ENCODE results near the gene PRDM16. TPM values are rescaled to one million over a fixed set of nuclear protein-coding genes. Genes with fewer than 3 reads are reported as not detected.

Gene PRDM16
- polyA plus RNA-seq, 6 donors from 2014 or later: not detected

DNA sequence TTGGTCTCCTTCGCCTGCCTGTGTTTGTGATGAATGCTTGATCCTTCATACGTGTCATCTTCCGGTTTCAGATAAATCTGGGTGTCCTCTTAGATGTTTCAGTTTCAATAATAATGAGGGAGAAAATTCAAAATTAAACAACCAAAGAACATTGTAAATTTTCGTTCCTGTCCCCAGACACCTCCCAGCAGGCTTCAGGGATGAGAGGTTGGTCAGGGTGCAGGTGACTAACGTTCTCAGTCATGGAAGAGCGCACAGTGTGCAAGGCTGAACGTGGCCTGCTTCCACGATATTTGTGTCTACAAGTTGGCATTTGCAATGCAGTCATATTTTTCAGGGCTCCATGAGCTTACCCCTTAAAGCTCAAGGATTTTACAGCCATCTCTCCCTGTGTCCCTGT, 238.4 kb downstream of the PRDM16 start:
- no peak for DNase-seq
- Mint-ChIP-seq H3K9me3 (no peaks in the 10 kb centered on the region), H3K27me3 (peaks cover 9 to 31% (median 20%) of the 10 kb centered on the region in 3 donors), H3K36me3 (no peaks in the 10 kb centered on the region), H3K27ac (no peak overlapping the region), H3K4me1 (no peaks in the 10 kb centered on the region), H3K4me3 (no peak overlapping the region)
- ATAC-seq (ENCODE audit: low read depth in 2 of 2): no peak

DNA sequence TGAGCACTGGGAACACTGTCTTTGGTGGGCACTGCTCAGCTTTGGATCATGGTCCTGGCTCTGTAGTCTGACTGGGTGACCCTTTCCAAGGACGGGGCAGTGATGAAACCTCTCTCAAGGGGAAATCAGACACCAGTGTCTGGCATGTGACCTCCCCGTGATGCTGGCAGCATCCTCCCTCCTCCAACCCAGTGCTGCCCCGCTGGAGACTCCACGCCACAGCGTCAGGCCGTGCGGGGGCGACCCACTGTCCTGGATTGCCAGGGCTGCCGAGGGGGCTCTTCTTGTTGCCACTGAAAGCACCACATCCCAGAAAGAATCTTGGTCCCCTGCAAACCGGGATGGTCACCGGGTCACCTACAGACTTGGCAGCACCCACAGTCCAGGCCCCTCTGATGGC, 239.1 kb downstream of the PRDM16 start:
- Mint-ChIP-seq H3K27me3 (peaks cover 9 to 36% (median 26%) of the 10 kb centered on the region in 3 donors), H3K27ac (no peak overlapping the region), H3K9me3 (no peaks in the 10 kb centered on the region), H3K36me3 (no peaks in the 10 kb centered on the region), H3K4me1 (no peaks in the 10 kb centered on the region), H3K4me3 (no peak overlapping the region)
- DNase-seq (no peak), ATAC-seq (ENCODE audit: low read depth in 2 of 2) (no peak)

DNA sequence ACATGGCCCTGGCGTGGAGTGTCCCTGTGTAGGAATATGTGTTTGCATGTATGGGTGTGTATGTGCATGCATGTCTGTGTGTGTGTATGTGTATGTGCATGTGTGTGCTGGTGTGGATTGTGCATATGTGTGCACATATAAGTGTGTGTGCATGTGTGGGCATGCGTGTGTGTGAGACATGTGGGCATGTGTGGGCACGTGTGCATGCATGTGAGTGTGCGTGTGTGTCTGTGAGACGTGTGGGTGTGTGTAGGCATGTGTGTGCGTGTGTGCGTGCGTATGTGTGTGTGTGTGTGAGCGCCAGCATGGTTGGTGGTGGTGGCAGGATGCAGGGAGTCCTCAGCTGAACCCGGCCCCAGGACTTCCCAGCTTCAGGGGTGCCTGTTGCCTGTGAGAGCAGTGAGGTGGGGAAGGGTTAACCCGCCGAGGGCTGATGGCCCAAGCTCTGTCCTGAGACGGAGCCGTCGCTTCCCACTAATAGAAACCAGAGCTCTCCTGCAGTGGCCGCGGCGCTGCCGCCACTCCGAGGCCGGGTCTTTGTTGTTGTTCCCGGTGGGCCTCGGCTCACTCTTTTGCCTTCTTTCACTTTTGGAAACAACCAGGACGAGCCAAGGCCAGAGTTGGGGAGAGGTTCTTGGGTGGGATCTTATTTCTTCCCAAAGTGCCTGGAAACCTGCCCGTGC, 241.9 kb downstream of the PRDM16 start:
- no peaks in the 10 kb centered on the region for H3K4me1 Mint-ChIP-seq
- peak overlapping the region in 1 of 8 donors; percentile 42 for H3K4me3 Mint-ChIP-seq
- no peak overlapping the region for H3K27ac Mint-ChIP-seq

DNA sequence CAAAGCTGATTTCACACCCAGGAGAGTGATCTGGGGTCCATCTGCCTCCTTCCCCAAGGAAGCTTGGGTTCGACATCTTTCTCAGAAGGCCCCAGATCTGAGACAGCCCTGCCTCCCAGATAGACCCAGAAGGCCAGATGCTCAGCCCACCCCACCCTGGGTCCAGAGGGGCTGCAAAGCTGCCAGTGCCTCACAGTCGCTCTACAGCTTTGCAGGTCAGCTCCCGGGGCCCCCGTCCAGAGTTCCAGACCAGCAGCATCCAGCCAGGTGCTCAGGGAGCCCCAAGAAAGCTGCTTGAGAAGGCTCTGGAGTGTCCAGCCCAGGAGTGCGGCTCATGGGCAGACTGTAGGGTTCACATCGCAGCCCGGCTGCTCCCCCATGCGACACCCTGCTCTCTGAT, 242.7 kb downstream of the PRDM16 start:
- no peak for ATAC-seq (ENCODE audit: low read depth in 2 of 2)
- peaks cover 5 to 42% (median 20%) of the 10 kb centered on the region in 3 donors for H3K27me3 Mint-ChIP-seq
- H3K36me3 Mint-ChIP-seq: no peaks in the 10 kb centered on the region
- no peak overlapping the region for H3K4me3 Mint-ChIP-seq
- peaks cover 3 to 11% (median 5%) of the 10 kb centered on the region in 7 donors for H3K9me3 Mint-ChIP-seq
- peaks cover 0 to 5% (median 4%) of the 10 kb centered on the region in 3 donors for H3K4me1 Mint-ChIP-seq
- no peak for DNase-seq
- no peak overlapping the region for H3K27ac Mint-ChIP-seq

More for the DNA sequence above, 241.9 kb downstream of the PRDM16 start:
- H3K36me3 Mint-ChIP-seq: no peaks in the 10 kb centered on the region
- peaks cover 0 to 5% (median 0%) of the 10 kb centered on the region in 7 donors for H3K9me3 Mint-ChIP-seq
- H3K27me3 Mint-ChIP-seq: peaks cover 8 to 46% (median 23%) of the 10 kb centered on the region in 3 donors
- ATAC-seq (ENCODE audit: low read depth in 2 of 2): no peak
- DNase-seq: no peak

DNA sequence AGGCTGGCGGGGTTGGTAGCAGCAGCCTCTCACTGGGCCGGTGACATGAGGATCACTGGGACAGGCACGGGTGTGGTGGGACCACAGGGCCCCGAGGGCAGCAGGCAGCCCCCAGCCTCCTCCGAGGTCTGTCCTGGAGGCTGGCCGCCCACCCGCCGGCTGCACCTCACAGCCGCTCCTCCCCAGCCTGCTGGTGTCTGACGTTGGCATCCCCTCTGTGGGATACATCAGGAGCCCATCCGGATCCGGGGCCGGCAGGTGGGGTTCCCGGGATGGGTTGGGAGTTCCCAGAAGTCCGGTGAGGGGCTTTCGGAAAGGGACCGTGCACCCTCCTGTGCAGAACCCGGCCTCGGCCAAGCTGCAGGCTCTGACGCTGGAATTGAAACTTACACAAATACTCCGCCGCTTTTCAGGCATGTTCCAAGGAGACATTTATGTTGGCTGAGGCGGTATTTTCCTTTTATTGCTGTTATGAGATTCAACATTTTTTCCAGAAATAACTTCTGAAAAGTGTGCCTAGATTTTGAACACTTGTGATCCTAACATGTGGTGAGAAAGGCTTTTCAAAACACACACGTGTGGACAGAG, 243.4 kb downstream of the PRDM16 start:
- DNase-seq (no peak), ATAC-seq (ENCODE audit: low read depth in 2 of 2) (no peak)
- Mint-ChIP-seq H3K36me3 (no peaks in the 10 kb centered on the region), H3K4me3 (no peak overlapping the region), H3K9me3 (peaks cover 5 to 13% (median 7%) of the 10 kb centered on the region in 7 donors), H3K4me1 (peaks cover 0 to 7% (median 7%) of the 10 kb centered on the region in 3 donors), H3K27me3 (peaks cover 5 to 42% (median 20%) of the 10 kb centered on the region in 3 donors), H3K27ac (no peak overlapping the region)

DNA sequence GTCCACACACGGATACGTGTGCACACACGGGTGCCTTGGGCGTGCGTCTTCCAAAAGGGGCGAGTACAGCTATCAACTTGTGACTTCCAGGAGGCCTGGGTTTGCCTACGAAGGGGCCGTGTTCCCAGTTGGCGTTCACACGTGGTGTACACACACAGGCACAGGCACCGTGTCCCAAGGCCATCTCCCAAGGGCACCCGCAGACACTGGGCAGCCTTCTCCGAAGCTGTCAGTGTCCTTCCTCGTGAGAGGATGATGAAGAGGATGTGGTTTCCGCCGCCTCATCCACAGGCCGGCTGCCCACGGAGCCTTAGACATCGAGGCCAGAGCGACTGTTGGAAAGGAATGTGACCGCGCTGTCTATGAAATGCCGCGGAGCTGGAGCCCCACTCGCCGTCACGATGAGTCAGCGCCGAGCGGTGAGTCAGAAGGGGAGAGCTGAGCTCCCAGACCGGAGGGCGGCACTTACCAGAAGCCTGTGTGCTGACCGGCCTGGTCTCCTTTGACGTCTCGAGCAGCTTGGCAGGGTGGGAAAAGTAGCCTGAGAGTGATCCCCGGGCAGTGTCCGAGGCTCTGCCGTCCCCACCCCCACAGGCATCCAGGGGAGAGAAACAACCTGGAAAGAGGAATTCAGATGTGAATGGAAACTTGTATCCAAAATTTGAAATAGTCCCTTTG, 244.0 kb downstream of the PRDM16 start:
- Mint-ChIP-seq H3K4me1 (peaks cover 0 to 7% (median 7%) of the 10 kb centered on the region in 3 donors), H3K9me3 (peaks cover 5 to 13% (median 7%) of the 10 kb centered on the region in 7 donors), H3K4me3 (no peak overlapping the region), H3K27ac (peak overlapping the region in 1 of 6 donors; percentile 69), H3K36me3 (no peaks in the 10 kb centered on the region), H3K27me3 (peaks cover 5 to 42% (median 20%) of the 10 kb centered on the region in 3 donors)
- DNase-seq: no peak
- no peak for ATAC-seq (ENCODE audit: low read depth in 2 of 2)

DNA sequence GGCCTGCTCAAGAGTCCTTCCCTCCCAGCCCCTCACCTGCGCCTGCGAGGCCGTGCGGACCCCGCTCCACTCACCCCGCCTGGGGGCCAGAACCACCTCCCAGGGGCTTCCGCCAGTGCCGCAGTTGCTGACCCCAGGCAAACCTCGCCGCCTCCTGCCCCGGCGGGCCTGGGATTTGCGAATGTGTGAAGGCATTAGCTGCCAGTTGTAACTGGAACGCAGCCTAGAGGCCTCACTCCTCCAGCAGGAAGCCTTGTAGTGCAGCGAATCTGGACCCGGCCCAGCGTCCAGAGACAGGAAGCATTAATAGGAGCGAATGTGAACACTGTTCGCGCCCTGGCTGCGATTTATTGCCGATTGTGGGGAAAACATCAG, 244.6 kb downstream of the PRDM16 start:
- Mint-ChIP-seq H3K4me3 (no peak overlapping the region), H3K36me3 (no peaks in the 10 kb centered on the region), H3K27ac (no peak overlapping the region), H3K27me3 (peaks cover 5 to 42% (median 20%) of the 10 kb centered on the region in 3 donors), H3K4me1 (peaks cover 0 to 7% (median 7%) of the 10 kb centered on the region in 3 donors), H3K9me3 (peaks cover 5 to 13% (median 7%) of the 10 kb centered on the region in 7 donors)
- no peak for ATAC-seq (ENCODE audit: low read depth in 2 of 2)
- no peak for DNase-seq

DNA sequence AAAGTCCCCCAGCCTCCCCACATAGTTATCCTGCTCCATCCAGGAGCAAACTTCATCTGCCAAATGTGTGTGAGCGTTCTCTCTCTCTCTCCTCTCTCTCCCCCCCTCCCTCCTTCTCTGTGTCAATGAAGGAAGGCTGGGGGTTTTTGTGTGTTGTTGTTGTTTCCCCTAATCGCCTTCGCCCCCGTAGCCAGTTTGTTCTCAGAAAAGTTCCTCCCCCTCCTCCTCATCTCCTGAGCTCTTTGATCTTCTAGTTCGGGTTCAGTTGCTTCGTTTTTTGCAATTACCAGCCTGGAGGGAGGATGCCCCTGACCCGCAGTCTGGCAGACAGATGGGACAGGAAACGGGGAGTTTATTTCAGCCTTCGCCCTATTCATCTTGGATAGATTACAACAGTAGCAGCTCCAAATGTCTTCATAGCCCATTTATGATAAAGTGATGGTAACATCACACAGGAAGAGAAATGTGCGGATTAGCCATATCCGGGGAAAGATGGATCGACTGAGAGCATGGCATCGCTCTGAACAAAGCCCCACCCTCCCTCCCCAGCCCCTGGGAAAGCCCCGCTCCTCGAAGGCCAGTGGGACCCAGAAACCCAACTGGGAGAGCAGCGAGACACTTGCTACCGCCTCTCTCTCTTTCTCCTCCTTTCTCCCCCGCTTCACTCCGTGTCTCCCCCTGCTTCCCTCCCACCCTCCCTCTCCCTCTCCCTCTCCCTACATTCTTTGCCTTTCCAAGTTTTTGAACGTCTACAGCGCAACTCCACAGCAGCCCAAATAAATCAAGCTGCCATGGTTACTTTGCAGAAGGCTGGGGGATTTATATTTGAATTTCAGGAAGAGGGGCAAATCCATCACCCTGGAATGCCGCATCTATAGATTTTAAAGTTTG, 245.7 kb downstream of the PRDM16 start:
- Mint-ChIP-seq H3K36me3 (no peaks in the 10 kb centered on the region), H3K4me3 (peak overlapping the region in 1 of 8 donors; percentile 57), H3K9me3 (peaks cover 5 to 13% (median 7%) of the 10 kb centered on the region in 7 donors), H3K27ac (peak overlapping the region in 2 of 6 donors; percentile 52 to 86), H3K27me3 (peaks cover 5 to 38% (median 20%) of the 10 kb centered on the region in 3 donors), H3K4me1 (peaks cover 0 to 7% (median 7%) of the 10 kb centered on the region in 3 donors)
- ATAC-seq (ENCODE audit: low read depth in 2 of 2) (no peak), DNase-seq (no peak)

DNA sequence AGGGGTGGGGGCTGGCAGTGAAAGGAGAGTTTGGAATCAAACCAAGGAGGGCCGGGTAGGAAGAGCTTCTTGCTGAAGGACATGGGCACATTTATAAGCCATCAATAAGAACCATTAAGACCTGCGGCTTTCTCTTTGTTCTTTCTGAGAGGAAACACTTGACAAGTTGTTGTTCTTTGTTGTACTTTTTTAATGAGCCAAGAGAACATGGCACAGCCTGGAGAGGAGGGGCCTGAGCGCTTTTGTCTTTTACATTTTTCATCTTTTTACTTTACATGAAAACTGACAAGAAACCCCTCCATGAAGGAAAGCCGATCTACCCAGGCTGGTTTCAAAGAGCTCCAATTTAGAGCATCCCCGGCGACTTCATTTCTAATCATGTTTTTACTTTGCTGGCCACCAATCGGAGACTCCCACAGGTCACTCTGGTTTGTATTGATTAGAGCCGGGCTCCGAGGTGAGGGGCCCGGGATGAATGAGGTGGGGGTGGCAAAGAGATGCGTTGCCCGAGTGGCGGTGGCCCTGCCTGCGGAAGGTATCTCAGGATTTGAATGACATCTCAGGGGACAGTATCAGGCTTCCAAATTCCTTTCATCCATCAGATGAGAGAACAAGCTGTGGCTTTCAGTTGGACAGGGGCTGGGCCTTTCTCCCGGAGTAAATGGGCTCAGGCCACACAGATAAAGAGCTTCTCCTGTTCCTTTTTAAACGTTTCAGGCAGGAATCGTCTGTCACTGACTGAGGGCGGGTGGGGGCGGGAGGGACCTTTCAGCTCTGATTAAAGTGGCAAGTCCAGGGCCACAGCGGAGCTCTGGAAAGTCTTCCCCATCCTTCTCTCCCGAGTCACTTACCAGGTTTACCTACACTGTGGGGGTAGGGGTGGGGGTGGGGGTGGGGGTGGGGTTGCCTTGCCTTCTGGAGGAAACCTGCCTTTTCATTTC, 246.7 kb downstream of the PRDM16 start:
- Mint-ChIP-seq H3K27me3 (peaks cover 6 to 31% (median 11%) of the 10 kb centered on the region in 3 donors), H3K36me3 (no peaks in the 10 kb centered on the region), H3K4me3 (no peak overlapping the region), H3K9me3 (peaks cover 5 to 13% (median 7%) of the 10 kb centered on the region in 7 donors), H3K27ac (peak overlapping the region in 5 of 6 donors; percentile 27 to 92 (median 72)), H3K4me1 (peaks cover 0 to 11% (median 10%) of the 10 kb centered on the region in 3 donors)
- DNase-seq (no peak), ATAC-seq (ENCODE audit: low read depth in 2 of 2) (no peak)

DNA sequence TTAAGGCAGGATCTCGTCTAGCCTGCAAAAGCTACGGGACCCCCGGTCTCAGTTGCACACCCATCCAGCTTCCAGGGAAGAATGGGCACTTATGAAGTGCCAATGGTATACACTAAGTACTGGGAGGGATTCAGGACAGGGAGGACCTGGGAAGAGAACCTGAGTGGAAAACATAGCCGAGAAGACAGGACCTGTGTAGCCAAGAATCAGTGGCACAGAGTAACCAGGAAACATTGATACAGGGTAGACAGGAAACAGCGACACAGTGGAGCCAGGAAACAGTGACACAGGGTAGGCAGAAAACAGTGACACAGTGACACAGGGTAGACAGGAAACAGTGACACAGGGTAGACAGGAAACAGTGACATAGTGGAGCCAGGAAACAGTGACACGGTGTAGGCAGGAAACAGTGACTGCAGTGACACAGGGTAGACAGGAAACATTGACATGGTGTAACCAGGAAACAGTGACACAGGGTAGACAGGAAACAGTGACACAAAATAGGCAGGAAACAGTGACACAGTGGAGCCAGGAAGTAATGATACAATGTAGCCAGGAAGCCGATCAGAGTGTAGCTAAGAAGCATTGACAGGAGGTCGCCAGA, 247.4 kb downstream of the PRDM16 start:
- ATAC-seq (ENCODE audit: low read depth in 2 of 2) (peak; percentile 74 to 86), DNase-seq (no peak)
- Mint-ChIP-seq H3K27me3 (peaks cover 3 to 23% (median 6%) of the 10 kb centered on the region in 3 donors), H3K4me3 (no peak overlapping the region), H3K36me3 (no peaks in the 10 kb centered on the region), H3K4me1 (peaks cover 0 to 11% (median 10%) of the 10 kb centered on the region in 3 donors), H3K9me3 (peaks cover 5 to 13% (median 7%) of the 10 kb centered on the region in 7 donors), H3K27ac (peak overlapping the region; percentile 74 to 98 (median 90))

DNA sequence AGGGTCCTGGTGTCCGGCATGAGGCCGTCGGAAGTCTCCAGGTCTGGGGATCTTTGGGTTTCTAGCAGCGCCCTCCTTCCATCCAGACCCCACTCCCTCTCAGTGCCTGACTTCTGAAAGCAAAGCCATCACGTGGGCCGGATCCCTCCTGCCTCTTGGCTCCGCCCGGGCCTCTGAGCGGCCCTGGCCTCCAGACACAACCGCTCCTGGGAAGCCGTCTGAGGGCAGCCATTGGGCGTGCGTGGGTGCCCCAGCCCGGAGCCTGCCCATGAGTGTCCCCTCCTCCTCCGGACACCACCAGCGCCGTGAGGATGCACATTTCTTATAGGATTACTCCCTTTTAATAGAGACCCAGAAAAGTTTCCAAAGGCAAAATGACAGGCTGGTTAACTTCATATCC, 248.5 kb downstream of the PRDM16 start:
- DNase-seq: no peak
- no peak overlapping the region for H3K4me3 Mint-ChIP-seq
- H3K9me3 Mint-ChIP-seq: peaks cover 5 to 13% (median 7%) of the 10 kb centered on the region in 7 donors

DNA sequence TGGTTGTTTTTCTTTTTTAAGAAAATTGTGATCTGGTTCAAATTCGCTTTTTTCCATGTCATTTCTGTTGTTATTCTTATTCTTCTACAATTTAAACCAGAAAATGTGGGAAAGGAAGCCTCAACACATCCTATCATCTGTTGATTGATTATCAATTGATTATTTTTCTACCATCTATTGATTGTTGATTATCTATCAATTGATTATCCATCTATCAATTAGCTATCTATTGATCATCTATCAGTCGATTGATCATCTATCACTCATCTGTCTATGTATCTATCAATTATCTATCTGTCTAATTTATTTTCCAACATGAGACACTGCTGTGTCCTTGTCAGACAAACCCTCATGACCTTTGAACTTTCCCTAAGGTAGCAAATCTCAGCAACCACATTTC, 249.3 kb downstream of the PRDM16 start:
- H3K9me3 Mint-ChIP-seq: peaks cover 5 to 13% (median 7%) of the 10 kb centered on the region in 7 donors
- DNase-seq: no peak
- H3K4me1 Mint-ChIP-seq: peaks cover 0 to 11% (median 10%) of the 10 kb centered on the region in 3 donors
- no peak for ATAC-seq (ENCODE audit: low read depth in 2 of 2)
- no peaks in the 10 kb centered on the region for H3K36me3 Mint-ChIP-seq
- no peak overlapping the region for H3K27ac Mint-ChIP-seq
- peaks cover 0 to 19% (median 3%) of the 10 kb centered on the region in 3 donors for H3K27me3 Mint-ChIP-seq
- no peak overlapping the region for H3K4me3 Mint-ChIP-seq

More for the DNA sequence above, 248.5 kb downstream of the PRDM16 start:
- Mint-ChIP-seq H3K27me3 (peaks cover 3 to 17% (median 6%) of the 10 kb centered on the region in 3 donors), H3K27ac (no peak overlapping the region), H3K4me1 (peaks cover 0 to 11% (median 10%) of the 10 kb centered on the region in 3 donors), H3K36me3 (no peaks in the 10 kb centered on the region)
- ATAC-seq (ENCODE audit: low read depth in 2 of 2): no peak

All from naive B cell (primary cell).